ENCODE data around the gene GAS2.

The GAS2 gene

DNA sequence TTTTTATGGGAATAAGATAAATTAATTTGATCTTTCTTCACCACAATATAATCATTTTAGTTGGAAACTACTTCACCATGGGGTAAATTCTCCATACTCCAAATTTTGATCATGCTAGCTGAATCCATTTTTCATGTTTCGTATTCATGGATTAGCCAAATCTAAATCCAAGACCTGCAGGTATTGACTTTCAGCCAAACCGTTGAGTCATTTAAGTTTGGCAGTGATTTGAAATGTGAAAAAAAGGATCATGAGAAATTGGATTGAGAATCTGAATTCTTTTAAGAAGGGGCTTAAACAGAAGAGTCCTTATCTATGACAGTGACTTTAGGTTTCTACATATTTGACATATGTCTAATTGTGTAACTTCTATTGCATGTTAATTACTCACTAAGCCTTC lies 5.3 kb downstream of the GAS2 start:
- FAIRE-seq: no peak
- no peak for DNase-seq (ENCODE audit: low spot score)

- DNase-seq (ENCODE audit: low spot score): no peak
- FAIRE-seq: no peak
These were observed 8.3 kb downstream of the GAS2 start for GRCh38 chr11:22674470-22675439.

DNA sequence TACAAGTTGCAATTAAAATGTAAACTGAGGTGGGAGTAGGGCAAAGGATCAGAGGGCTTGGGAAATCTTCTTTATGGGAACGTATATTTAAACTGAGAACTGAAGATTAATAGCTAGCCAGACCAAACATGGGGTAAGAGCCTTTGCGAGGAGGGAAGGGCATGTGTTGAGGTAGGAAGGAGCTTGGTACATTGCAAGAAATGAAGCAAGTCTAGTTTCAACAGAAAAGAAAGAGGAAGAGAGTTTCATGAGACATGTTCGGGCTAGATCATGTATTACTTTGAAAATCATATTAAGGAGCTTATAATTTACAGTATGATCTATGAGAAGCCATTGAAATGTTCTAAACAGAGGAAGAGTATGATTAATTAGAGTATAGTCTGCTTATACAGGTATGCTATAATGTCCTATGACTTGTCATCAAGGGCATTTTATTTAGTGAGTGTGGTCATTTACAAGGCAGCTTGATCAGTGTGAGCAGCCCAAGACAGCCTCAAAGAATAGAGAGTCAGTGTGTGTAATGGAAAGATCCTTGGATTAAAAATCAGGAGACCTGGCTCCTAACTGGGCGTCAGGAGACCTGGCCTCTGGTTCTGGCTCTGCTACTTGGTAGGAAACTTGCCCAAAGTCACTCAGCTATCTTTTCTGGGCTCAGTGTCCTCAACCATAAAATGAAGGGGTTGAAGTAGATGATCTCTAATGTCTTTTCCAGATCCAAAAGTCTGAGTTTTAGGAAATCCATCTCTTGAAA lies 10.9 kb downstream of the GAS2 start:
- FAIRE-seq: no peak

DNA sequence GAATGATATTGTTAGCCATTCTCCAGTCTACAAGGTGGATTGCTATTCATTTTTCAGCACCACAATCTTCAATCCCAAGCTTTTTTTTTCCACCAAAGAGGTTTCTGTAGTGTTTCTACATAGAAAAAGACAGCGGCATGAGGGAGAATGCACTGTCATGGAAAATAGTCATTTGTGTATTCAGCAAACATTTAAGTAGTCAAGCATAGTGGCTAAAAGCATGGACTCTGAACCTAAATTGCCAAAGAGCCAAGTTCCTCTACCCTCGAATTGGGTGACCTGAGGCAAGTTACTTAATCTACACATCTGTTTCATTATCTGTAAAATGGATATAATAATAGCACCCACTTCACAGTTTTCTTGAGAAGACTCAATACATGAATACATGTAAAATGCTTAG lies 14.2 kb downstream of the GAS2 start:
- FAIRE-seq (no peak), DNase-seq (ENCODE audit: low spot score) (no peak)

More for the DNA sequence above, 10.9 kb downstream of the GAS2 start:
- no peak for DNase-seq (ENCODE audit: low spot score)

DNA sequence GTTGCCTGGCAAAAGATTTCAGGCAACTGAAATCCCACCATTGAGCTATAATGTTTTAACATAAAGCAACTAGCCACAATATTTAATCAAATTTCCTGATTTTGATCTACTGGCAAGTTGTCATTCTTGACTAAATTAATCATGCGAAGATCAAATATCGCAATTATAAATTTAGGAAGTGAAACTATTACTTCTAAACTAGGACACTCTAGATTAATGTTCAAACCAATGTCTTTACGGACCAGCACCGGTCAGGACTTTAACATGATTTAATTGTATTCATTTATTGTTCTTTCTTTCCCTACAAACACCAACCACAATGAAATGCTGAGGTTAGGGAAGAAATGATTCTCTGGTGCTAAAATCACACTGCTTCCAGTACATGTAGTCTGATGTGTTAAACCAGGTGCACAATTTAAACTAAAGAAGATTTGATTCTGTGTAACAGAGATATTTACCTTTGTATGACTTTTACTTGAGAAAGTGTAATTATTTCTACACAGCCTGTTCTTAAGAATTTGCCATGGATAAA lies 14.9 kb downstream of the GAS2 start:
- no peak for FAIRE-seq

GRCh38 chr11:22684082-22684481 lies 17.7 kb downstream of the GAS2 start:
- no peak for DNase-seq (ENCODE audit: low spot score)
- FAIRE-seq: no peak

More for the DNA sequence above, 14.9 kb downstream of the GAS2 start:
- no peak for DNase-seq (ENCODE audit: low spot score)

DNA sequence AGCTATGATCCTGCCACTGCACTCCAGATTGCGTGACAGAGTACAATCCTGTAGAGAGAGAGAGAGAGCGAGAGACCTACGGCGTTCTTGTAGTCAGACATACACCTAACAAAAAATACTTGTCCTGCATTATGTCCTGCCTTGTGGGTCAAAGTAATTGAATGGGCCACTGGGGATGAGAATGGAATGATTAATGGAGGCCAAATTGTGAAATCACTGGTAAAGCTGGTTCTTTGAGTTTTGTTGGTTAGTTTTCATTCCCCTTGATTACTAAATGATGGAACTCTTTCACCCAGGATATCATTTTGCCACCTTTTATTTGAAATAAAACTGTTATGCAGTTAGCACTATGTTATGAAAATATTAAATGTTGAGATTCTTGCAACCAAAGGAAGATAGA lies 18.7 kb downstream of the GAS2 start:
- FAIRE-seq: no peak
- DNase-seq (ENCODE audit: low spot score): no peak

DNA sequence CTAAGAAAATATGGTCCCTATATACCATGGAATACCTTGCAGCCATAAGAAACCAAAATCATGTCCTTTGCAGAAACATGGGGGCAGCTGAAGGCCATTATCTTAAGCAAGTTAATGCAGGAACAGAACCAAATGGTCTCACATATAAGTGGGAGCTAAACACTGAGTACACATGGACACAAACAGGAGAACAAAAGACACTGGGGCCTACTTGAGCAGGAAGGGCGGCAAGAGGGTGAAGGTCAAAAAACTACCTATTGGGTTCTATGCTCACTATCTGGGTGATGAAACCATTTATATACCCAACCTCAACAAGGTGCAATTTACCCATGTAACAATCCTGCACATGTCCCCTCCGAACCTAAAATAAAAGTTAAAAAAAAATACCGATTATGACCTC lies 22.5 kb downstream of the GAS2 start:
- FAIRE-seq: no peak
- DNase-seq (ENCODE audit: low spot score): no peak

DNA sequence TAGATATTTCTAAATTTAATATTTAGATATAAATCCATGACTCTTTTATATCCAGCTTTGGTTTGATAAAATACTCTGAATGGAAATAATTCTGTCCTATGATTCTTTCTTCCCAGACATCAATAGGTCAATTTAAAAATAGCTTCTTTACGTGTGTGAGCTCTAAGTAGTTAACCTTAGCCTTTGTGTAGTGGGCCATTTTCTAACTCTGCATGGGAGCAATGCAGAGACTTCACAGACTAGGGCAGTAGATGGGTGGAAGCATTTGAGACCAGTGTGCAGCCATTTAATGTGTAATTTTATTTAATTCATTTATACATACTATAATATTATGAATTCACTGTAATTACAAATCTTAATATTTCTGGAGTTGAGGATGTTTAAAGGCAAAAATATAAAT lies 23.8 kb downstream of the GAS2 start:
- FAIRE-seq: no peak
- DNase-seq (ENCODE audit: low spot score): no peak

- DNase-seq (ENCODE audit: low spot score): no peak
- FAIRE-seq: no peak
These were observed 24.5 kb downstream of the GAS2 start for GRCh38 chr11:22690871-22691270.

- no peak for FAIRE-seq
These were observed 33.0 kb downstream of the GAS2 start for GRCh38 chr11:22699388-22699787.

DNA sequence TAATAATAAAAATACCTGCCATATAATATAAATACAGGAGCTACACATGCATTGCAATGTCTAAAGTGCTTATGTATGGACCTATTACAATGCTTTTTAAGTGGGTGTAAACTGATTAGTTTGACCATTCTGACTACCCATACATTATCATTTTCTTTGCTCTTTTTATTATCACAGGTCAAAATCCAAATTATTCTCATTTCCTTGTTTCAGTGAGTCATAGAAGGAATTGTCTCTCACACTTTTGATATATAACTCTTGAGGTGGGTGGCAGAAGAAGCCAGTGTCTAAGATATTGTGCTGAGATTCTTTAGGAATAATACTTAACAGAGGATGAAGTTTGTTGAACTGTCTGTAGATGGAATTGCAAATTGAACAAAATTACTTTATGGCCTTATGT lies 35.6 kb downstream of the GAS2 start:
- DNase-seq (ENCODE audit: low spot score): no peak
- FAIRE-seq: no peak

More at GRCh38 chr11:22699388-22699787, 33.0 kb downstream of the GAS2 start:
- no peak for DNase-seq (ENCODE audit: low spot score)

GRCh38 chr11:22703040-22703439 lies 36.6 kb downstream of the GAS2 start:
- DNase-seq (ENCODE audit: low spot score): peak; percentile 68
- FAIRE-seq: no peak

- peak; percentile 6 for DNase-seq (ENCODE audit: low spot score)
- no peak for FAIRE-seq
These were observed 37.2 kb downstream of the GAS2 start for GRCh38 chr11:22703591-22703990.

GRCh38 chr11:22707119-22707899 lies 40.9 kb downstream of the GAS2 start:
- FAIRE-seq: no peak
- DNase-seq (ENCODE audit: low spot score): no peak

DNA sequence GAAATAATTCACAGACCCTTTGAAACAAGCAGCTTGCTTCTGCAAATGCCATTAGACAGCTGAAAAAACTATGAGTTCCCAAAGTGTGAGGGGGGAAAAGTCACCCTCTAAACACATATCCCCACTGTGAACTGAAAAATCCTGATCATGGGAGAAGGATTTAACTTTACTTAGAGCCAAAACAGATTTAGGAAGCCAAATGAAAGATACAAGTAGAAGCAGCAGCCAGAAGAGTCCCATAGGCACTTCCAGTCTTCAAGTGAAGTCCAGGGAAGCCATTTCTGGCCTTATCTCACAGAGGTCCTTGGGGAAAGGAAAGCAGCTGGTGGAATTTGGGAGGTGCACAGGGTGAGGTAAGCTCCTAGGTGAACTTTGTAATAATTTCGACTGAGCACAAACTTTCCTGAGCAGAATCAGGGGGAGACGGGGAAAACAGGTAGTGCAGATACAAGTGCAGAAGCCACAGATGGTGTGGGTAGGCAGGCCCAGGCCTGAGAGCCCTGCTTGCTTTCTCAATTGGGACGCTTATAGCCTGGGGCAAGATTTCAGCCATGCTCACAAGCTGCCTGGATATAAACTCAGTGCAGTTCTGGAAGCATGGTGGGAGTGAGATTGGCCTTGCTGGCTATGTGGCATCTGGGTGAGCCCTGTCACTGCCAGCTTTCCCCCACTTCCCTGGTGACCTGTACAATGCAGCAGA lies 44.8 kb downstream of the GAS2 start:
- DNase-seq (ENCODE audit: low spot score): no peak
- FAIRE-seq: no peak

- FAIRE-seq (no peak), DNase-seq (ENCODE audit: low spot score) (no peak)
These were observed 45.5 kb downstream of the GAS2 start for GRCh38 chr11:22711880-22712279.

- DNase-seq (ENCODE audit: low spot score): no peak
- FAIRE-seq: no peak
These were observed 46.9 kb downstream of the GAS2 start for GRCh38 chr11:22713336-22713735.

DNA sequence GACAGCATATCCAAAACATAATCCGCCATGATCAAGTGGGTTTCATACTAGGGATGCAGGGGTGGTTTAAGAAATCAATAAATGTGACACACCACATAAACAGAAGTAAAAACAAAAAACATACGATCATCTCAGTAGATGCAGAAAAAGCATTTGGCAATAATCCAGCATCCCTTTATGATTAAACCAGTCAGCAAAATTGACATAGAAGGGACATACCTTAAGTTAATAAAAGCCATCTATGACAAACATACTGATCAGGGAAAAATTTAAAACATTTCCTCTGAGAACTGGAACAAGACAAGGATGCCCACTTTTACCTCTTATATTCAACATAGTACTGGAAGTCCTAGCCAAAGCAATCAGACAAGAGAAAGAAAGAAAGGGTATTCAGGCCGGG lies 49.6 kb downstream of the GAS2 start:
- FAIRE-seq (no peak), DNase-seq (ENCODE audit: low spot score) (no peak)

GRCh38 chr11:22720457-22720856 lies 54.0 kb downstream of the GAS2 start:
- DNase-seq (ENCODE audit: low spot score) (no peak), FAIRE-seq (no peak)

DNA sequence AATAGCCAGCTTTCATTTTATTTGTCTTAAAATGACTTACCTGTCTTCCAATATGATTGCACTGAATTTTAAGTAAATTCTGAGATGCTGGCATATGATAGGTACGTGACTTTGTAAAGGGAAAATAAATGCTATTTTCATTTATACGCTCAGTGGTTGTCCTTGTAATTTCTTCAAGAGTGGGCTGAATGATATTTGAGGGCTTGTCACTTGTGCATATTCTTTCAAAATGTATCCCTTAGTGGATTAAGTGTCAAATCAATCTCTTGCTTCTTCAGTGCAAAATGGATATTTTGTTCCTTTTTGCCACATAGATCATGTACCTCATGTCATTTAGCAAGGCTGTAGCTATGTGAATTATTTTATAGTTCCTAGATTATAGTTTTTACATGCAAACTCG lies 56.9 kb downstream of the GAS2 start:
- FAIRE-seq (no peak), DNase-seq (ENCODE audit: low spot score) (no peak)

Data from urothelium cell line (cell line).